Thoracic aorta (tissue), 2 donors: ENCODE data around the gene ARL3. TPM values are rescaled to one million over a fixed set of nuclear protein-coding genes. Genes with fewer than 3 reads are reported as not detected.

Experiments used
- ATAC-seq: fragments of 150-250 bp; one replicate; pipeline ENCODE4 v1.8.0; 2017; ENCODE audit warnings: low read depth; ENCODE audit not compliant: insufficient number of reproducible peaks, low FRiP score
- DNase-seq: peaks from one replicate; pipeline ENCODE4 v3.0.0-alpha.2; 2020; ENCODE audit warnings: low spot score
- H3K27ac ChIP-seq, 2 donors: fragments of 200-600 bp; sonication (generic); 1 replicate in 1 of 2; 2 replicates in 1 of 2; pipeline ENCODE4 v1.5.1; 2016; ENCODE audit warnings: mild to moderate bottlenecking in 2 of 2, moderate library complexity in 2 of 2
- H3K27me3 ChIP-seq: fragments of 200-600 bp; sonication (generic); replicated peaks from 2 replicates; pipeline ENCODE4 v1.6.0; 2016; ENCODE audit warnings: mild to moderate bottlenecking; ENCODE audit not compliant: insufficient read depth
- H3K36me3 ChIP-seq: fragments of 200-600 bp; sonication (generic); one replicate; pipeline ENCODE4 v1.5.1; 2016
- H3K4me1 ChIP-seq, 2 donors: fragments of 200-600 bp; sonication (generic); 1 replicate in 1 of 2; 2 replicates in 1 of 2; pipeline versions ENCODE4 v1.5.1 to v1.6.0; 2016; ENCODE audit warnings: low read depth in 2 of 2, mild to moderate bottlenecking in 1 of 2; ENCODE audit not compliant: control insufficient read depth in 1 of 2
- H3K4me3 ChIP-seq: fragments of 200-600 bp; sonication (generic); 2 replicates; pipeline ENCODE4 v1.5.1; 2016; ENCODE audit warnings: mild to moderate bottlenecking
- H3K9me3 ChIP-seq: fragments of 200-600 bp; sonication (generic); 2 replicates; pipeline ENCODE4 v1.5.1; 2016
- total RNA-seq, 2 donors: library from RNA; depleted of rRNA; stranded (reverse); fragments of >200 nt; gene quantifications; one replicate each; pipeline versions ENCODE4 v1.1.0 to v1.2.3, GENCODE V29; 2016
- TF ChIP-seq, protein P1 (sequence below): fragments of 200-600 bp; sonication (generic); IDR thresholded peaks from one replicate; pipeline ENCODE4 v1.5.1; 2019; ENCODE audit warnings: antibody characterized with exemption

Gene ARL3
- total RNA-seq, 2 donors from 2014 or later, result 5.1 to 8.8 TPM

DNA sequence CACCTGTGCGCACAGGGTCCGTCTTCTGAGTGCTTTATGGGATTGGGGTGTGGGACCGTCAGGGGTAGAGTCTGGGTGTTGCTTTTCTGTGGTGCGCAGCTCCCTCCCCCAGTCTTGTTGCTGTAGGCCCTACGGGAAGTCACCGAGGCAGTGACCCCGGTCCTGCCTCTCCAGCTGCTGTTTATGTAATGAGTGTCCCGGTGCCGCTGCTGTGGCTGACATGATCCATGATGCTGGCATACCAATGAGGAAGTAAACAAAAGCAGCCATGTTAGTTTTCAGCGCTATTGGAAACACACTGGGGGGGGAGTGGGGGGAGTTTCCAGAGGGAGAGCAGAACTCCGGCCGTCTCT lies 68.8 kb downstream of the ARL3 start:
- peak overlapping the region; percentile 99 to 100 for H3K27ac ChIP-seq
- peak overlapping the region; percentile 96 for H3K4me3 ChIP-seq
- peak; percentile 61 for DNase-seq
- peaks cover 41% of the 10 kb centered on the region in 2 donors for H3K4me1 ChIP-seq
- H3K27me3 ChIP-seq, result no peaks in the 10 kb centered on the region
- H3K9me3 ChIP-seq, result no peaks in the 10 kb centered on the region
- ATAC-seq, result peak; percentile 3
- H3K36me3 ChIP-seq, result no peaks in the 10 kb centered on the region
- TF ChIP-seq, protein P1, sequence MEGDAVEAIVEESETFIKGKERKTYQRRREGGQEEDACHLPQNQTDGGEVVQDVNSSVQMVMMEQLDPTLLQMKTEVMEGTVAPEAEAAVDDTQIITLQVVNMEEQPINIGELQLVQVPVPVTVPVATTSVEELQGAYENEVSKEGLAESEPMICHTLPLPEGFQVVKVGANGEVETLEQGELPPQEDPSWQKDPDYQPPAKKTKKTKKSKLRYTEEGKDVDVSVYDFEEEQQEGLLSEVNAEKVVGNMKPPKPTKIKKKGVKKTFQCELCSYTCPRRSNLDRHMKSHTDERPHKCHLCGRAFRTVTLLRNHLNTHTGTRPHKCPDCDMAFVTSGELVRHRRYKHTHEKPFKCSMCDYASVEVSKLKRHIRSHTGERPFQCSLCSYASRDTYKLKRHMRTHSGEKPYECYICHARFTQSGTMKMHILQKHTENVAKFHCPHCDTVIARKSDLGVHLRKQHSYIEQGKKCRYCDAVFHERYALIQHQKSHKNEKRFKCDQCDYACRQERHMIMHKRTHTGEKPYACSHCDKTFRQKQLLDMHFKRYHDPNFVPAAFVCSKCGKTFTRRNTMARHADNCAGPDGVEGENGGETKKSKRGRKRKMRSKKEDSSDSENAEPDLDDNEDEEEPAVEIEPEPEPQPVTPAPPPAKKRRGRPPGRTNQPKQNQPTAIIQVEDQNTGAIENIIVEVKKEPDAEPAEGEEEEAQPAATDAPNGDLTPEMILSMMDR, result no peak

DNA sequence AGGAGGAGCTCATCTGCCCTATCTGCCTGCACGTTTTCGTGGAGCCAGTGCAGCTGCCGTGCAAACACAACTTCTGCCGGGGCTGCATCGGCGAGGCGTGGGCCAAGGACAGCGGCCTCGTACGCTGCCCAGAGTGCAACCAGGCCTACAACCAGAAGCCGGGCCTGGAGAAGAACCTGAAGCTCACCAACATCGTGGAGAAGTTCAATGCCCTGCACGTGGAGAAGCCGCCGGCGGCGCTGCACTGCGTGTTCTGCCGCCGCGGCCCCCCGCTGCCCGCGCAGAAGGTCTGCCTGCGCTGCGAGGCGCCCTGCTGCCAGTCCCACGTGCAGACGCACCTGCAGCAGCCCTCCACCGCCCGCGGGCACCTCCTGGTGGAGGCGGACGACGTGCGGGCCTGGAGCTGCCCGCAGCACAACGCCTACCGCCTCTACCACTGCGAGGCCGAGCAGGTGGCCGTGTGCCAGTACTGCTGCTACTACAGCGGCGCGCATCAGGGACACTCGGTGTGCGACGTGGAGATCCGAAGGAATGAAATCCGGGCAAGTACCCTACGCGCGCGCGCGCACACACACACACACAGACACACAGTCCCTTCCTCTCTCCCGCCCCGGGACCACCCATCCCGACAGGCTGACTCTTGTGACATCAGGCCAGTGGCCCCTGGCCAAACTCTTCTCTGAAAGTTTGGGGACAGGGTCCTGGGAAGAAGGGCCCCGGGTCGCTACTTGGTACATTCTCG lies 69.4 kb downstream of the ARL3 start:
- DNase-seq, result no peak
- TF ChIP-seq, protein P1, result peak; percentile 65
- Histone ChIP-seq H3K4me1 (peaks cover 35 to 36% of the 10 kb centered on the region in 2 donors), H3K9me3 (no peaks in the 10 kb centered on the region), H3K27me3 (no peaks in the 10 kb centered on the region), H3K36me3 (no peaks in the 10 kb centered on the region), H3K4me3 (peak overlapping the region; percentile 96), H3K27ac (peak overlapping the region; percentile 99 to 100)
- ATAC-seq, result peak; percentile 2

DNA sequence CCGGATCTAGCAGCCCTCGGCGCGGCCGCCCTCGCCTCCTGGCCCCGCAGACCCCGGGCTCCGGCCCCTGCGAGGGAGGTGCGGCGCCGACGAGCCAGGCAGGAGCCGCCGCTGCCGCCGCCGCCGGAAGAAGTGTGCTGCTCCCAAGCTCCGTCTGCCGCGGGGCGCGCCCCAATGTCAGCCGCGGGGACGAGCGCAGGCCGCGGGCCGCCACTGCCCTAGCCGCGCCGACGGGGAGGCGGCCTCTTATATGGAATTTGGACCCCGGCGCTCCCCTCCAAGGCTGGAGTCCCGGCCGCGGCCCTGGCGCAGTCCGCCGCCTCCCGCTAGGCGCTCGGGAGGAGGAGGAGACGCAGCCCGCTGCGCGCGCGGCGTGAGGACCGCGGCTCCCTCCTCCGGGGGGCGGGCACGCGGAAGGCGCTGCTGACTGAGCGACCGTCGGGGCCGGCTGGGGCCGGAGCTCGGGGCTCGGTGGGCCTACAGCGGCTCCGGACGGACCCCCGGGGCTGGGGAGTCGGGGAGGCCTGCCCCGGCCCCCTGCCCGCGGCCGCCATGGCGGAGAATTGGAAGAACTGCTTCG lies 70.0 kb downstream of the ARL3 start, which contains the start of gene TRIM8:
TSS of gene TRIM8 (plus strand) at position 414 of the 580 bp plus-strand sequence. CDS start at position 553, 139 bp downstream.
- TF ChIP-seq, protein P1, result no peak
- Histone ChIP-seq H3K4me1 (peaks cover 29% of the 10 kb centered on the region in 2 donors), H3K9me3 (no peaks in the 10 kb centered on the region), H3K36me3 (no peaks in the 10 kb centered on the region), H3K27me3 (no peaks in the 10 kb centered on the region), H3K27ac (peak within 1 kb of the TSS; percentile 99 to 100), H3K4me3 (peak within 1 kb of the TSS; percentile 96)
- no peak for DNase-seq
- no peak for ATAC-seq

DNA sequence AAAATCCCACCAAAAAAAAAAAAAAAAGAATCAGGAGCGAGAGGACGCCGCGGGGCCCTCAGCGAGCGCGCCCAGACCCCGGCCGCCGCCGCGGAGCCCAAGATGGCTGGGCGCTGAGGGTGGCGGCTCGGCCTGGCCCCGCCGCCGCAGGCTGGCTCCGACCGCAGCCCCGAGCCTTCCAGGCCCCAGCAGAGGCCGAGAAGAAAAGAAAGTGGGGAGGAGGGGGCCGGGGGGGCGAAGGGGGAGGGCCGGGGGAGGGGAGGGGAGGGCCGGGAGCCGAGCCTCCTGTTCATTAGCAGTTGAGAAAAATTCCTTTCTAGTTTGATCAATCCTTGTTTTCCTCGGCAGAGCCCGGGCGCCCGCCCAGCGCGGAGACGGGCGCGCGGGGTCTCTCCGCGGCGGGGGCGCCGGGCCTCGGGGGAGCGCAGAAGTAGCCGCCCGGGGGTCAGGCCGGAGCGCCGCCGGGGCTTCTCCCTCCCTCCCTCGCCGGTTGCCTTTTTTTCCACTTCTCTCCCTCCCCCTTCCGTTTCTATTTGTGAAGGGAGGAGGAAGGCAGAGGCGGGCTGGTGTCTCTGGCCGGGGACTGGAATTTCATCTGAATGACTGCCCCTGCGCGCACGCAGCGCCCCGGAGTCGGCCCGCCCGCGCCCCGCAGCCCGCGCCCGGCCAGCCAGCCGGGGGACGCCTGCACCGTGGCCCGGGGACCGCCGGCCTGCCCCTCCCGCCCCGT lies 70.7 kb downstream of the ARL3 start:
- DNase-seq (no peak), ATAC-seq (no peak)
- H3K4me1 ChIP-seq, result peaks cover 22 to 23% of the 10 kb centered on the region in 2 donors
- H3K4me3 ChIP-seq, result peak overlapping the region; percentile 96
- no peaks in the 10 kb centered on the region for H3K27me3 ChIP-seq
- TF ChIP-seq, protein P1, result no peak
- H3K36me3 ChIP-seq, result no peaks in the 10 kb centered on the region
- H3K9me3 ChIP-seq, result no peaks in the 10 kb centered on the region
- peak overlapping the region; percentile 99 to 100 for H3K27ac ChIP-seq

DNA sequence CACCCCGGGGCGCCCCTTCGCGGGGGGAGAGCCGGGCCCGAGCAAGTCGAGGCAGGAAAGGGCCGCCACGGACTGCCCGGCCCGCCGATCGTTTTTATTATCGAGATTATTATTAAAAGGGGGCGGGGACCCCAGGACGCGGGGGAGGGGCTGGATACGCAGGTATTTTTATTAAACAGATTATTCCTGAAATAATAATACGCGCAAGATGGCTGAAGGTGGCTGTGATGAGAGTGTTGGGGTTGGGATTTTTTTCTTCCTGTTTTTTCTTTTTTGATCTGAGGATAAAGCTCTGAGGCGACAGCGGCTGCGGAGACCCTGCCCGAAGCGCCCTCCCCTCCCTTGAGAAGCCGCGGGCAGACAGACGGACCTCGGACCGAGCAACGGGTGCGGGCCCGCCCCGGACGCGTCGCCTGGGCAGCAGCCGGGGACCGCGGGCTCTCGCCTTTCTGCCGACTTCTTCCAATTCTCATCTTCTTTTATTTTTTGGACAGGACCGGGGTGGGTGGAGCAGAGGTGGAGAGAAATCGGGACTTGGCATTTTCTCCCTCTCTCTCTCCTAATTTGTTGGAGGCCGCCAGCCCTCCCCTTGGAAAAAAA lies 71.4 kb downstream of the ARL3 start:
- Histone ChIP-seq H3K27me3 (no peaks in the 10 kb centered on the region), H3K4me1 (peaks cover 15 to 16% of the 10 kb centered on the region in 2 donors), H3K36me3 (no peaks in the 10 kb centered on the region), H3K4me3 (peak overlapping the region; percentile 96), H3K9me3 (no peaks in the 10 kb centered on the region), H3K27ac (peak overlapping the region; percentile 99 to 100)
- TF ChIP-seq, protein P1, result no peak
- no peak for DNase-seq
- no peak for ATAC-seq
